NT2/D1 (cell line): ENCODE measurements around the gene SMCHD1.

ENCODE experiments used
- YY1 ChIP-seq: IDR thresholded peaks from 2 replicates; pipeline ENCODE4 v1.6.1; 2011; ENCODE audit not compliant: insufficient read length, insufficient read depth
- ZNF274 ChIP-seq: IDR thresholded peaks from 2 replicates; pipeline ENCODE4 v1.6.1; 2011; ENCODE audit warnings: mild to moderate bottlenecking, low read depth, low read length

DNA sequence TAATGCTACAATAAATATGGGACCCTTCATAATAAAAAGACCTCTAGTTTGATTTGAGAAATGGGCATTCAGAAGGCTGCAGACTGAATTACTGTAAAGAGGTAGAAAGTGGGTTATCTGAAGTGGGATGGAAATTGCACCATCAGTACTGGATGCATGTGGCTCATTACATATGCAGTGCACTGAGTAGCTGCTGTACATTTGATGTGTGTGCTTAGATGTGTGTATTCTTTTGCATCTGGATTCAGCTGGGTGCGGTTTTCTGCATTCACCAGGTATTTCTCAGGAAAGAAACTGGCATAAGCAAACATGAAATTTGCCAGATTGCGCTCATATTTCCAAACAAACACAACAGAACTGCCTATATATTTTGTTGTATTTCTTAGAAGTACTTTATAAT is 45.9 kb upstream of the SMCHD1 start:
- no peak for TF ChIP-seq ZNF274
- TF ChIP-seq YY1, result no peak
